HepG2 (cell line): ENCODE measurements around the gene SAMD4A.

ENCODE experiments used
- ATM ChIP-seq: fragments of 450-650 bp; IDR thresholded peaks from 2 replicates; pipeline ENCODE4 v1.7.1; 2017; ENCODE audit warnings: mild to moderate bottlenecking, borderline replicate concordance
- CC2D1A ChIP-seq: sonication (generic); formaldehyde crosslinking; IDR thresholded peaks from 2 replicates; pipeline ENCODE4 v1.8.1; 2023; ENCODE audit warnings: mild to moderate bottlenecking, missing genetic modification reagents
- CHD4 ChIP-seq: fragments of 200-600 bp; sonication (generic); IDR thresholded peaks from 2 replicates; pipeline ENCODE4 v1.7.0; 2017; ENCODE audit warnings: mild to moderate bottlenecking, low read length, borderline replicate concordance
- HNRNPH1 ChIP-seq: fragments of 200-400 bp; formaldehyde crosslinking; optimal IDR thresholded peaks from 2 replicates; pipeline ENCODE3; 2017; ENCODE audit warnings: mild to moderate bottlenecking, low read depth, low read length
- IRF1 ChIP-seq: sonication (generic); formaldehyde crosslinking; IDR thresholded peaks from 2 replicates; pipeline ENCODE4 v1.4.0; 2020; ENCODE audit warnings: low read depth, mild to moderate bottlenecking, missing genetic modification reagents
- KDM6A ChIP-seq: IDR thresholded peaks from 2 replicates; pipeline ENCODE4 v1.6.1; 2016; ENCODE audit warnings: low read depth
- MAFK ChIP-seq, 2 experiments: IDR thresholded peaks in 1 of 2; conservative IDR thresholded peaks in 1 of 2; 2 replicates each; pipeline ENCODE4 v1.6.1; 2011; ENCODE audit warnings: improper control_type of control experiment in 2 of 2, low read length in 2 of 2
- POLR2A ChIP-seq, 2 experiments: IDR thresholded peaks; 2 replicates each; pipeline ENCODE4 v1.6.1; 2011; ENCODE audit warnings: low read depth in 2 of 2, low read length in 2 of 2, mild to moderate bottlenecking in 1 of 2, moderate library complexity in 1 of 2; ENCODE audit not compliant: insufficient read depth in 1 of 2
- ZBTB40 ChIP-seq, 2 experiments: fragments of 450-650 bp in 1 of 2; sonication (generic) in 1 of 2; formaldehyde crosslinking in 1 of 2; IDR thresholded peaks; 2 replicates each; pipeline versions ENCODE4 v1.6.1 to v1.8.0; 2016 to 2022; ENCODE audit warnings: antibody characterized with exemption in 1 of 2, mild to moderate bottlenecking in 1 of 2, missing genetic modification reagents in 1 of 2
- ZNF263 ChIP-seq: sonication (generic); formaldehyde crosslinking; IDR thresholded peaks from 2 replicates; pipeline ENCODE4 v1.4.0; 2020; ENCODE audit warnings: missing genetic modification reagents
- ZNF317 ChIP-seq: sonication (generic); formaldehyde crosslinking; IDR thresholded peaks from 2 replicates; pipeline ENCODE4 v1.5.0; 2020; ENCODE audit warnings: mild to moderate bottlenecking, missing genetic modification reagents
- ZNF766 ChIP-seq: sonication (generic); formaldehyde crosslinking; IDR thresholded peaks from 2 replicates; pipeline ENCODE4 v1.5.0; 2020; ENCODE audit warnings: missing genetic modification reagents, borderline replicate concordance
- TF ChIP-seq, protein P1 (sequence below): sonication (generic); formaldehyde crosslinking; IDR thresholded peaks from 2 replicates; pipeline ENCODE4 v1.4.0; 2020; ENCODE audit warnings: mild to moderate bottlenecking, missing genetic modification reagents, borderline replicate concordance
- TF ChIP-seq, protein P2 (sequence below): sonication (generic); formaldehyde crosslinking; IDR thresholded peaks from 2 replicates; pipeline ENCODE4 v1.5.0; 2020; ENCODE audit warnings: mild to moderate bottlenecking, missing genetic modification reagents, moderate library complexity

DNA sequence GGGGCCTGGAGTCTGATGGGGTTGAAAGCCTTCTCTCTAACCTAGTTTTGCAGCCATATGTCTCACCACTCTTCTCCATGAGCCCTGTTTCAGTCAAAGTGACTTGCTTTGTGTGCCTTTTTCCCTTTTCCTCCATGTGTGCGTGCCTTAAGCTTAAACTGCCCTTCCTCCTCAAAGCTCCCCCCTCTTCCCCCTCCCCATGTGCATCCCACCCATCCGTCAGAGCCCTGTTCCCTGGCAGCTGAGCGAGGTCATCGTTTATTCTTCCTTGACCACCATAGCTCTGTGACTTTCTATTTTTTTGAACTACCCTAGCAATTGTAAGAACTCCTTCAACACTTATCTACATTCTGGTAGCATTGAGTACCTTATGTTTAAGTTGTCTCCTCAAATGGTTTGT is 24.9 kb downstream of the SAMD4A start:
- TF ChIP-seq, protein P1, sequence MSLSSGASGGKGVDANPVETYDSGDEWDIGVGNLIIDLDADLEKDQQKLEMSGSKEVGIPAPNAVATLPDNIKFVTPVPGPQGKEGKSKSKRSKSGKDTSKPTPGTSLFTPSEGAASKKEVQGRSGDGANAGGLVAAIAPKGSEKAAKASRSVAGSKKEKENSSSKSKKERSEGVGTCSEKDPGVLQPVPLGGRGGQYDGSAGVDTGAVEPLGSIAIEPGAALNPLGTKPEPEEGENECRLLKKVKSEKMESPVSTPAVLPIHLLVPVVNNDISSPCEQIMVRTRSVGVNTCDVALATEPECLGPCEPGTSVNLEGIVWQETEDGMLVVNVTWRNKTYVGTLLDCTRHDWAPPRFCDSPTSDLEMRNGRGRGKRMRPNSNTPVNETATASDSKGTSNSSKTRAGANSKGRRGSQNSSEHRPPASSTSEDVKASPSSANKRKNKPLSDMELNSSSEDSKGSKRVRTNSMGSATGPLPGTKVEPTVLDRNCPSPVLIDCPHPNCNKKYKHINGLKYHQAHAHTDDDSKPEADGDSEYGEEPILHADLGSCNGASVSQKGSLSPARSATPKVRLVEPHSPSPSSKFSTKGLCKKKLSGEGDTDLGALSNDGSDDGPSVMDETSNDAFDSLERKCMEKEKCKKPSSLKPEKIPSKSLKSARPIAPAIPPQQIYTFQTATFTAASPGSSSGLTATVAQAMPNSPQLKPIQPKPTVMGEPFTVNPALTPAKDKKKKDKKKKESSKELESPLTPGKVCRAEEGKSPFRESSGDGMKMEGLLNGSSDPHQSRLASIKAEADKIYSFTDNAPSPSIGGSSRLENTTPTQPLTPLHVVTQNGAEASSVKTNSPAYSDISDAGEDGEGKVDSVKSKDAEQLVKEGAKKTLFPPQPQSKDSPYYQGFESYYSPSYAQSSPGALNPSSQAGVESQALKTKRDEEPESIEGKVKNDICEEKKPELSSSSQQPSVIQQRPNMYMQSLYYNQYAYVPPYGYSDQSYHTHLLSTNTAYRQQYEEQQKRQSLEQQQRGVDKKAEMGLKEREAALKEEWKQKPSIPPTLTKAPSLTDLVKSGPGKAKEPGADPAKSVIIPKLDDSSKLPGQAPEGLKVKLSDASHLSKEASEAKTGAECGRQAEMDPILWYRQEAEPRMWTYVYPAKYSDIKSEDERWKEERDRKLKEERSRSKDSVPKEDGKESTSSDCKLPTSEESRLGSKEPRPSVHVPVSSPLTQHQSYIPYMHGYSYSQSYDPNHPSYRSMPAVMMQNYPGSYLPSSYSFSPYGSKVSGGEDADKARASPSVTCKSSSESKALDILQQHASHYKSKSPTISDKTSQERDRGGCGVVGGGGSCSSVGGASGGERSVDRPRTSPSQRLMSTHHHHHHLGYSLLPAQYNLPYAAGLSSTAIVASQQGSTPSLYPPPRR (CRISPR knock-in tag) = no peak
- no peak for TF ChIP-seq IRF1 (CRISPR knock-in tag)
- TF ChIP-seq ZBTB40 (IDR thresholded peaks at IDR 0.05) = no peak
- TF ChIP-seq ZBTB40 (CRISPR knock-in tag; IDR thresholded peaks at IDR 0.05) = no peak
- TF ChIP-seq KDM6A = no peak
- no peak for TF ChIP-seq CC2D1A
- no peak for TF ChIP-seq POLR2A (IDR thresholded peaks at IDR 0.05; ENCODE audit: insufficient read depth in 1 of 2, low read depth in 2 of 2, low read length in 2 of 2)
- TF ChIP-seq HNRNPH1 = no peak
- no peak for TF ChIP-seq ZNF263 (CRISPR knock-in tag)
- no peak for TF ChIP-seq ZNF317 (CRISPR knock-in tag)
- no peak for TF ChIP-seq CHD4
- TF ChIP-seq, protein P2, sequence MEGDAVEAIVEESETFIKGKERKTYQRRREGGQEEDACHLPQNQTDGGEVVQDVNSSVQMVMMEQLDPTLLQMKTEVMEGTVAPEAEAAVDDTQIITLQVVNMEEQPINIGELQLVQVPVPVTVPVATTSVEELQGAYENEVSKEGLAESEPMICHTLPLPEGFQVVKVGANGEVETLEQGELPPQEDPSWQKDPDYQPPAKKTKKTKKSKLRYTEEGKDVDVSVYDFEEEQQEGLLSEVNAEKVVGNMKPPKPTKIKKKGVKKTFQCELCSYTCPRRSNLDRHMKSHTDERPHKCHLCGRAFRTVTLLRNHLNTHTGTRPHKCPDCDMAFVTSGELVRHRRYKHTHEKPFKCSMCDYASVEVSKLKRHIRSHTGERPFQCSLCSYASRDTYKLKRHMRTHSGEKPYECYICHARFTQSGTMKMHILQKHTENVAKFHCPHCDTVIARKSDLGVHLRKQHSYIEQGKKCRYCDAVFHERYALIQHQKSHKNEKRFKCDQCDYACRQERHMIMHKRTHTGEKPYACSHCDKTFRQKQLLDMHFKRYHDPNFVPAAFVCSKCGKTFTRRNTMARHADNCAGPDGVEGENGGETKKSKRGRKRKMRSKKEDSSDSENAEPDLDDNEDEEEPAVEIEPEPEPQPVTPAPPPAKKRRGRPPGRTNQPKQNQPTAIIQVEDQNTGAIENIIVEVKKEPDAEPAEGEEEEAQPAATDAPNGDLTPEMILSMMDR = no peak
- TF ChIP-seq ZNF766 (CRISPR knock-in tag) = no peak
- no peak for TF ChIP-seq MAFK (conservative IDR thresholded peaks at IDR 0.05 in 1 of 2, IDR thresholded peaks at IDR 0.05 in 1 of 2; ENCODE audit: low read length in 2 of 2)
- TF ChIP-seq ATM = no peak
